Ovary (tissue), 9 donors: ENCODE results near the gene WHAMM. TPM values are rescaled to one million over a fixed set of nuclear protein-coding genes. Genes with fewer than 3 reads are reported as not detected.

Experiments
- DNase-seq, 5 donors: peaks; one replicate each; pipeline ENCODE4 v3.0.0-alpha.2; 2019 to 2020
- H3K27ac ChIP-seq, 2 donors: fragments of 200-600 bp; one replicate each; pipeline versions ENCODE4 v1.5.1 to v1.8.0; 2019 to 2022
- H3K27me3 ChIP-seq: fragments of 200-600 bp; one replicate; pipeline ENCODE4 v1.8.0; 2022
- H3K36me3 ChIP-seq: fragments of 200-600 bp; sonication (generic); one replicate; pipeline ENCODE4 v1.5.1; 2019
- H3K4me1 ChIP-seq: one replicate; pipeline ENCODE4 v1.8.1; 2013; ENCODE audit warnings: mild to moderate bottlenecking, moderate library complexity; ENCODE audit not compliant: insufficient read depth
- H3K4me3 ChIP-seq: fragments of 200-600 bp; sonication (generic); one replicate; pipeline ENCODE4 v1.5.1; 2017
- H3K9me3 ChIP-seq, 2 donors: fragments of 200-600 bp in 1 of 2; sonication (generic) in 1 of 2; one replicate each; pipeline versions ENCODE4 v1.5.1 to v1.8.1; 2013 to 2019; ENCODE audit warnings: mild to moderate bottlenecking in 1 of 2, moderate library complexity in 1 of 2
- EP300 ChIP-seq: sonication (generic); formaldehyde crosslinking; IDR thresholded peaks from one replicate; pipeline ENCODE4 v1.6.1; 2017; ENCODE audit warnings: antibody characterized with exemption
- POLR2A ChIP-seq: fragments of 450-650 bp; IDR thresholded peaks from one replicate; pipeline ENCODE4 v1.6.1; 2017; ENCODE audit warnings: antibody characterized with exemption, mild to moderate bottlenecking, moderate library complexity
- WGBS, 3 donors: extraction: QIAGEN DNeasy Blood & Tissue Kit in 1 of 3; methylation state at CpG; one replicate each; pipeline versions ENCODE4 v1.1.5 to v1.1.7; 2013 to 2017; 5-methylcytosine and 5-hydroxymethylcytosine counted together
- intact Hi-C, 4 donors: fragments of 100-400 bp; cut with DNase I; formaldehyde crosslinking; loops; one replicate each; pipeline versions ENCODE4 v1.11.0 to v1.15.1; 2022 to 2023
- polyA plus RNA-seq, 2 donors: library from polyadenylated mRNA; stranded (reverse); fragments of 200-250 nt in 1 of 2; fragments of 350-450 nt in 1 of 2; fragmentation: Illumina TruSeq in 1 of 2; extraction: RNeasy Lipid Tissue Mini Kit (QIAGEN cat#74804) in 1 of 2; gene quantifications; one replicate each; pipeline ENCODE4 v1.2.3, GENCODE V29; 2013 to 2014
- total RNA-seq, 7 donors: library from RNA; depleted of rRNA in 2 of 7; stranded (reverse); fragments of >200 nt in 2 of 7; fragmentation: NEBNext Ultra II Directional in 3 of 7; extraction: Animal tissue kit (Norgen Biotek cat#: 25700) in 3 of 7; gene quantifications; one replicate each; pipeline versions ENCODE4 v1.1.0 to v1.2.4, GENCODE V29; 2016 to 2023
- TF ChIP-seq, protein P1 (sequence below), 3 donors: fragments of 450-650 bp in 2 of 3; fragments of 200-600 bp in 1 of 3; IDR thresholded peaks; one replicate each; pipeline versions ENCODE4 v1.5.1 to v1.8.0; 2016 to 2022; ENCODE audit warnings: antibody characterized with exemption in 3 of 3, mild to moderate bottlenecking in 1 of 3
- donor health status: DM: no; HTN: no; CAD: no; lungs with moderate emphysema.
- donor health status: DM: no; HTN: no; CAD: no.
- donor health status: Bipolar disorder and iron deficiency.
- donor health status: DM: yes; HTN: yes; CAD: no.
- donor health status: DM: no; HTN: no; CAD: no.
- donor health status: DM: yes; HTN: yes; CAD: no.

The WHAMM gene
- total and polyA plus RNA-seq, 9 donors = 6.5 to 12.5 (median 8.5) TPM

DNA sequence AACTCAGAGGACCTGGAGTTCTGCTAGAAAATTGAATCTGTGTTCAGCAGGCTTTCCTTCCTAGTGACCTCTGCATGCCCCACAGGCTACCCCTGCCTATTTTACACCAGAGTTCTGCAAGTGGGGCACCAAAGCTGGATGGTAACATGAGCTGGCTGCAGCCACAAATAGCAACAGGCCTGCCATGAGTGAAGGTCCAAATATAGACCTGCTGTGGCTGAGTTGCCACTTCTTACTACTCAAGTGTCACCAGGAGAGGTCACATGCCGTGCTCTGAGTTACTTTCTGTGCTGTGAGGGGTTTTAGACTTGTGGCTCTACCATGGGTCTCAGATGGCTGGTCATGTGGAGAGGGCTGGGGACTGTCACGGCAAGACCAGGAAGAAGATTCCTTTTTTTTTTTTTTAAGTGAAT is 3.4 kb upstream of the WHAMM start, which contains the start of gene FSD2:
TSS of gene FSD2 (minus strand) at position 76 of the 413 bp plus-strand sequence. CDS start 18,679 bp downstream, outside the sequence.
- intact Hi-C loops = loop anchor here in 1 of 4 donors (10.0 kb wide), 1 partner anchor 271 kb away; no protein-coding TSS in a partner anchor
- H3K27me3 ChIP-seq = no peaks in the 10 kb centered on the region
- WGBS, 3 donors = 70 to 73% (median 71%) methylated on average over 2 of the region's 2 CpGs
- H3K4me1 ChIP-seq = no peaks in the 10 kb centered on the region
- H3K4me3 ChIP-seq = no peak within 1 kb of the TSS
- no peaks in the 10 kb centered on the region for H3K36me3 ChIP-seq
- no peaks in the 10 kb centered on the region for H3K9me3 ChIP-seq
- no peak within 1 kb of the TSS for H3K27ac ChIP-seq
- no peak for TF ChIP-seq POLR2A
- no peak for DNase-seq

DNA sequence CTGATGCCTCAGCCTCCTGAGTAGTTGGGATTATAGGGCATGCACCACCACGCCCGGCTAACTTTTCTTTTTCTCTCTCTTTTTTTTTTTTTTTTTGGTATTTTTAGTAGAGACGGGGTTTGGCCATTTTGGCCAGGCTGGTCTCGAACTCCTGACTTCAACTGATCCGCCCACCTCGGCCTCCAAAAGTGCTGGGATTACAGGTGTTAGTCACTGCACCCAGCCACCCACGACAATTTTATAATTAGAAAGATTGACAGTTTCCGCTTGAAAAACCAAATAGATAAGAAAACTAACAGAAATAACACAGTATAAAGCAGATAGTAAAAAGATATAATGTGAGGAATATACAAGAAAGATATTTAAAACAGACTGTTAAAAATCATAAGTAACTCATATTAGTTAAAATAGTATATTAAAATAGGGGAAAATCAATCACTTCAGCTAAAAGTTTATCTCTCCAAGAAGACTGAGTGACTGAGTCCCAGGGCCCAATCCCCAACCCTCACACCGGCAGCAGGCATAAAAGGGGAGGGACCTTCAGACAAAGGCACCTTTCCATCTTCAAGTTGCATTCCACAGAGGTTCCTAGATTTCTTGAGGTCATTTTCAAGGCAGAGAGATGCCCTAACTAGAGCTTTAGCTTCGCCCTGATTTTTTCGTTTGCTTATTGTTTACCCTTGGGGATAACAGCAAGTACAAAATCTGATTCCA is 1.4 kb upstream of the WHAMM start:
- Histone ChIP-seq H3K27ac (no peak overlapping the region), H3K9me3 (no peaks in the 10 kb centered on the region), H3K27me3 (no peaks in the 10 kb centered on the region), H3K36me3 (no peaks in the 10 kb centered on the region), H3K4me3 (no peak overlapping the region), H3K4me1 (peaks cover 2% of the 10 kb centered on the region)
- WGBS, 3 donors = 89 to 92% (median 90%) methylated on average over 11 of the region's 11 CpGs
- DNase-seq = no peak
- TF ChIP-seq POLR2A (no peak), EP300 (no peak)
- TF ChIP-seq, protein P1, sequence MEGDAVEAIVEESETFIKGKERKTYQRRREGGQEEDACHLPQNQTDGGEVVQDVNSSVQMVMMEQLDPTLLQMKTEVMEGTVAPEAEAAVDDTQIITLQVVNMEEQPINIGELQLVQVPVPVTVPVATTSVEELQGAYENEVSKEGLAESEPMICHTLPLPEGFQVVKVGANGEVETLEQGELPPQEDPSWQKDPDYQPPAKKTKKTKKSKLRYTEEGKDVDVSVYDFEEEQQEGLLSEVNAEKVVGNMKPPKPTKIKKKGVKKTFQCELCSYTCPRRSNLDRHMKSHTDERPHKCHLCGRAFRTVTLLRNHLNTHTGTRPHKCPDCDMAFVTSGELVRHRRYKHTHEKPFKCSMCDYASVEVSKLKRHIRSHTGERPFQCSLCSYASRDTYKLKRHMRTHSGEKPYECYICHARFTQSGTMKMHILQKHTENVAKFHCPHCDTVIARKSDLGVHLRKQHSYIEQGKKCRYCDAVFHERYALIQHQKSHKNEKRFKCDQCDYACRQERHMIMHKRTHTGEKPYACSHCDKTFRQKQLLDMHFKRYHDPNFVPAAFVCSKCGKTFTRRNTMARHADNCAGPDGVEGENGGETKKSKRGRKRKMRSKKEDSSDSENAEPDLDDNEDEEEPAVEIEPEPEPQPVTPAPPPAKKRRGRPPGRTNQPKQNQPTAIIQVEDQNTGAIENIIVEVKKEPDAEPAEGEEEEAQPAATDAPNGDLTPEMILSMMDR (IDR thresholded peaks at IDR 0.05) = no peak
- intact Hi-C loops = loop anchor here in 1 of 4 donors (10.0 kb wide), 1 partner anchor 273 kb away; no protein-coding TSS in a partner anchor

DNA sequence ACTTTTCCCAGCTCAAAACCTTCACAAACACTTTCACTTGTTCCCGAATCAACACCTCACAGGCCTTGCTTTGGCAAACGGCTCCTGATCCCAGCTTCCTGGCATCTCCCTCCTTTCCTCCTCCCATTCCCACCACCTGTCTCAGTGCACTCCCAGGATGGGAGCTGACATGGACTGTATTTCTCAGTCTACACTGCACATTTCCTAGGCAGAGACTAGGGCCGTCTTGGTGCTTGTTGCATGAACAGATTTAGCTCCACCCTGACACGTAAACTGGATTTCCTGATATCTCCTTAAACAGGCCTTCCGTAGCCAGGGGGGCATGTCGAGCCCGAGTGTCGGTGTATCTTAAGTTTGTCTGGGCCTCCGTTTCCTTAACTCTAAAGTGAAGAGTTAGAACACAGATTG is 790 bp upstream of the WHAMM start:
- H3K4me3 ChIP-seq = peak overlapping the region; percentile 82
- intact Hi-C loops = loop anchor here in 1 of 4 donors (10.0 kb wide), 1 partner anchor 274 kb away; no protein-coding TSS in a partner anchor

DNA sequence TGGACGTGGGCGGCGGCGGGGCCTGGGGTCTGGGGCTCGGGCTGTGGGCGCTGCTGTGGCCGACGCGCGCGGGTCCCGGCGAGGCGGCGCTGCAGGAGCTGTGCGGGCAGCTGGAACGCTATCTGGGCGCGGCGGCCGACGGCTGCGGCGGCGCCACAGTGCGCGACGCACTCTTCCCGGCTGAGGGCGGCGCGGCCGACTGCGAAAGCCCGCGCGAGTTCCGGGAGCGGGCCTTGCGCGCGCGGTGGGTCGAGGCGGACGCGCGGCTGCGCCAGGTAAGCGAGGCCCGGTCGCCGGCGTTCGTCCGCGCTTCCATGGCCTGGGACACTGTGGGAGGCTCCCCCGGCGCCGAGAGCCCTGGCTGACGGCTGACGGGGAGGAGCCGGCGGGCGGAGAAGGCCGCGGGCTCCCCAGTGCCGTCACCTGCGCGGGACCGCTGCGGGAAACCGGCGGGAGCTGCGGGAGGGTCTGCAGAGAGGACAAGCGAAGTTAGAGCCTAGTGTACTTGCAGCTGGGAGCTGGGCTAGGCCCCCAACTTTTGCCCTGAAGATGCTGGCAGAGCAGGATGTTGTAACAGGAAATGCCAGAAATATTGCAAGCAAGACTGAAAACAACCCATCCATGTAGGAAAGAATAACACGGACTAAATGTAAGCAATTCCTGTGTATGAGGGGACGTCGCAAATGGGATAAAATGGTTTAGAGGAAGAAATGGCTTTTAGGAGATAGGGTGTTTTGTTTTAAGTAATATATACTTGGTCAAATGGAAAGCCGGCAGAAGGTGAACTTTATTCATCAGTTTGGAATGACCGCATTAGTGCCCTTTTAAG is 847 bp downstream of the WHAMM start:
- peak overlapping the region; percentile 82 for H3K4me3 ChIP-seq
- intact Hi-C loops = no loop called here
- H3K4me1 ChIP-seq = peaks cover 3% of the 10 kb centered on the region
- H3K9me3 ChIP-seq = no peaks in the 10 kb centered on the region
- H3K27ac ChIP-seq = peak overlapping the region; percentile 97 to 98
- TF ChIP-seq, protein P1 (IDR thresholded peaks at IDR 0.05) = no peak
- no peak for TF ChIP-seq POLR2A
- no peak for TF ChIP-seq EP300
- DNase-seq = peak in 4 of 5 donors; percentile 25 to 47 (median 35)
- WGBS, 3 donors = 0% methylated on average over 53 to 81 of the region's 81 CpGs
- H3K36me3 ChIP-seq = no peaks in the 10 kb centered on the region
- no peaks in the 10 kb centered on the region for H3K27me3 ChIP-seq

More for the DNA sequence above, 790 bp upstream of the WHAMM start:
- Histone ChIP-seq H3K27ac (peak overlapping the region in 1 of 2 donors; percentile 34), H3K4me1 (peaks cover 3% of the 10 kb centered on the region), H3K36me3 (no peaks in the 10 kb centered on the region), H3K9me3 (no peaks in the 10 kb centered on the region), H3K27me3 (no peaks in the 10 kb centered on the region)
- WGBS, 3 donors = 72 to 78% (median 74%) methylated on average over 9 of the region's 9 CpGs
- TF ChIP-seq POLR2A = no peak
- TF ChIP-seq, protein P1 (IDR thresholded peaks at IDR 0.05) = no peak
- no peak for TF ChIP-seq EP300
- no peak for DNase-seq
